Sigmoid colon (tissue), 7 donors: ENCODE measurements around the gene SEC11C. TPM values are rescaled to one million over a fixed set of nuclear protein-coding genes. Genes with fewer than 3 reads are reported as not detected.

Source experiments
- DNase-seq: peaks from one replicate; pipeline ENCODE4 v3.0.0-alpha.2; 2019
- H3K27ac ChIP-seq, 4 donors: fragments of 200-600 bp; sonication (generic); one replicate each; pipeline ENCODE4 v1.5.1; 2016 to 2019; ENCODE audit warnings: mild to moderate bottlenecking in 1 of 4
- H3K27me3 ChIP-seq, 3 donors: fragments of 200-600 bp; sonication (generic); one replicate each; pipeline ENCODE4 v1.5.1; 2019; ENCODE audit warnings: mild to moderate bottlenecking in 1 of 3
- H3K36me3 ChIP-seq, 4 donors: fragments of 200-600 bp; sonication (generic); one replicate each; pipeline ENCODE4 v1.5.1; 2016 to 2019
- H3K4me1 ChIP-seq, 4 donors: fragments of 200-600 bp; sonication (generic); one replicate each; pipeline ENCODE4 v1.5.1; 2017 to 2019
- H3K4me3 ChIP-seq, 4 donors: fragments of 200-600 bp; sonication (generic); one replicate each; pipeline ENCODE4 v1.5.1; 2017 to 2019; ENCODE audit warnings: mild to moderate bottlenecking in 2 of 4, moderate library complexity in 1 of 4
- H3K9me3 ChIP-seq, 4 donors: fragments of 200-600 bp in 3 of 4; sonication (generic) in 3 of 4; one replicate each; pipeline versions ENCODE4 v1.5.1 to v1.6.1; 2013 to 2019
- EP300 ChIP-seq, 4 donors: sonication (generic); formaldehyde crosslinking; IDR thresholded peaks; one replicate each; pipeline ENCODE4 v1.6.1; 2017; ENCODE audit warnings: antibody characterized with exemption in 4 of 4
- POLR2A ChIP-seq, 2 donors: fragments of 450-650 bp; IDR thresholded peaks; one replicate each; pipeline ENCODE4 v1.6.1; 2016; ENCODE audit warnings: antibody characterized with exemption in 2 of 2, mild to moderate bottlenecking in 2 of 2, moderate library complexity in 2 of 2
- POLR2AphosphoS5 ChIP-seq, 4 donors: sonication (generic); formaldehyde crosslinking; IDR thresholded peaks; one replicate each; pipeline ENCODE4 v1.6.1; 2017; ENCODE audit warnings: antibody characterized with exemption in 4 of 4
- WGBS, 2 donors: extraction: QIAGEN DNeasy Blood & Tissue Kit; methylation state at CpG; one replicate each; pipeline ENCODE4 v1.1.7; 2013; 5-methylcytosine and 5-hydroxymethylcytosine counted together
- intact Hi-C: fragments of 100-400 bp; cut with DNase I; formaldehyde crosslinking; loops from one replicate; pipeline ENCODE4 v1.15.1; 2023
- polyA plus RNA-seq, 3 donors: library from polyadenylated mRNA; stranded (reverse); fragments of 200-250 nt; gene quantifications; one replicate each; pipeline ENCODE4 v1.2.3, GENCODE V29; 2013
- total RNA-seq, 4 donors: library from RNA; depleted of rRNA; stranded (reverse); fragments of >200 nt; gene quantifications; one replicate each; pipeline ENCODE4 v1.1.0, GENCODE V29; 2016
- TF ChIP-seq, protein P1 (sequence below), 4 experiments: fragments of 450-650 bp in 3 of 4; fragments of 200-600 bp in 1 of 4; IDR thresholded peaks; one replicate each; pipeline ENCODE4 v1.5.1; 2016 to 2019; ENCODE audit warnings: antibody characterized with exemption in 4 of 4, mild to moderate bottlenecking in 3 of 4, moderate library complexity in 2 of 4
- donor health status: healthy with polysubstance abuse.
- donor health status: Bipolar disorder and iron deficiency.
- donor health status: healthy.

The SEC11C gene
- total and polyA plus RNA-seq, 7 donors: 9.4 to 95.0 (median 39.5) TPM

DNA sequence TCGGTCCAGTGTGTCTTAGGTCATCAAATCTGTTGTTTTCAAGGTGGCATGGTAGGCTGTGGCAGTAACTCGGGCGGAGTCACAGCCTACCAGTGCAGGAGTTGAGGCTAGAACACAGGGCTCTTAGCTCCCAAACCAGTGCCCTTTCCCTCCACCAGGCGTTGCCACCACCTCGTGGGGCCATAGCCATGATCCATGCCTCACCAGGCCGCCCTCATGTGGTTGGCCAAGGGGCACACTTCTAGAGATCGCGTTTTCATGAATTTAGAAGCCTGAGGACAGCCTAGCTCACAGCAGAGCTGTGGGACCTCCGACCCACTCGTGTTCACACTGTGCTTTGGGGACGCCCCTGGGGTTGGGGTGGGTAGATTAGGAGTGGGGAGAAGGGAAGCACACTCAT, 10.6 kb downstream of the SEC11C start:
- Histone ChIP-seq H3K4me1 (no peaks in the 10 kb centered on the region), H3K4me3 (no peak overlapping the region), H3K36me3 (peaks cover 0 to 42% (median 5%) of the 10 kb centered on the region in 4 donors), H3K9me3 (no peaks in the 10 kb centered on the region), H3K27me3 (no peaks in the 10 kb centered on the region), H3K27ac (no peak overlapping the region)
- intact Hi-C loops: no loop called here
- no peak for DNase-seq
- no peak for TF ChIP-seq EP300 (IDR thresholded peaks at IDR 0.05)
- TF ChIP-seq POLR2AphosphoS5 (IDR thresholded peaks at IDR 0.05): no peak
- TF ChIP-seq POLR2A (IDR thresholded peaks at IDR 0.05): no peak
- TF ChIP-seq, protein P1, sequence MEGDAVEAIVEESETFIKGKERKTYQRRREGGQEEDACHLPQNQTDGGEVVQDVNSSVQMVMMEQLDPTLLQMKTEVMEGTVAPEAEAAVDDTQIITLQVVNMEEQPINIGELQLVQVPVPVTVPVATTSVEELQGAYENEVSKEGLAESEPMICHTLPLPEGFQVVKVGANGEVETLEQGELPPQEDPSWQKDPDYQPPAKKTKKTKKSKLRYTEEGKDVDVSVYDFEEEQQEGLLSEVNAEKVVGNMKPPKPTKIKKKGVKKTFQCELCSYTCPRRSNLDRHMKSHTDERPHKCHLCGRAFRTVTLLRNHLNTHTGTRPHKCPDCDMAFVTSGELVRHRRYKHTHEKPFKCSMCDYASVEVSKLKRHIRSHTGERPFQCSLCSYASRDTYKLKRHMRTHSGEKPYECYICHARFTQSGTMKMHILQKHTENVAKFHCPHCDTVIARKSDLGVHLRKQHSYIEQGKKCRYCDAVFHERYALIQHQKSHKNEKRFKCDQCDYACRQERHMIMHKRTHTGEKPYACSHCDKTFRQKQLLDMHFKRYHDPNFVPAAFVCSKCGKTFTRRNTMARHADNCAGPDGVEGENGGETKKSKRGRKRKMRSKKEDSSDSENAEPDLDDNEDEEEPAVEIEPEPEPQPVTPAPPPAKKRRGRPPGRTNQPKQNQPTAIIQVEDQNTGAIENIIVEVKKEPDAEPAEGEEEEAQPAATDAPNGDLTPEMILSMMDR (IDR thresholded peaks at IDR 0.05): no peak
- 94 to 95% methylated on average over 11 of the region's 11 CpGs for WGBS, 2 donors

DNA sequence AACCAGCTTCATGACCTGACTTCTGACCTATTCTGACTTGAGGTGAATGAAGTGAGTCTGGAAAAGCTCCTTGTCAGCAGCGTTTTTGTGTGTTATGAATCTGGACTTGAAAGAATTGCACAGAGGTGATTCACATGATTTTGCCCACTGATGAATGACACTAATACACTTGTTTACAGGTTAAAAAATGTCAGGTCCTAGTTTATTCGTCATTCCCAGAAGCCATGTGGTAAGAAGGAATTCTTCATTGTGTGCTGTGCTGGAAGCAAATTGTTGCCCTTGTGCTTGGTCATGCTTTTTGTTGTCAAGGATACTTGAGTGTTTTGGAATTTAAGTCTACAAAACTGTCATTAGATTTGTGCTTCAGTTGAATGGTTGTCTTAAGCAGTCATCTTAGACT, 15.5 kb downstream of the SEC11C start:
- intact Hi-C loops: no loop called here
- WGBS, 2 donors: 86 to 88% methylated on average over 2 of the region's 2 CpGs
- Histone ChIP-seq H3K36me3 (peaks cover 0 to 69% (median 7%) of the 10 kb centered on the region in 4 donors), H3K27me3 (no peaks in the 10 kb centered on the region), H3K27ac (no peak overlapping the region), H3K4me1 (no peaks in the 10 kb centered on the region), H3K9me3 (no peaks in the 10 kb centered on the region), H3K4me3 (no peak overlapping the region)
- TF ChIP-seq, protein P1 (IDR thresholded peaks at IDR 0.05): no peak
- no peak for DNase-seq

DNA sequence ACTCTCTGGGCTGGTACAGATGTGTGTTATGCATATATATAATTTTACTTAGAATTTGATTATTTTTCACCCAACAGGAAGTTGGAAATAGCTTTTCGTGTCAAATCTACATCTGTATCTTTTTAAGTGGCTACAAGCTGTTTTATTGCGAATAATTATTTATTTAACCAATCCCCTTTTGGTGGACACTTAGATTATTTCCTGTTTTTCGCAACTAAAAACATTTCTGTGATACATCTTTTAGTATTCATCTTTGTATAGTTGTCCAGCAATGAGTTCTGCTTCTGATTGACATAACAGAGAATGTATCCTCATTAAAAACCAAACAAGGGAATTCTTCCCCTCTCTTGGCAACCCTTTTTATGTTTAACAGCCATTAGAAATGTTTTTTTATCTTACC, 16.6 kb downstream of the SEC11C start:
- DNase-seq: no peak
- Histone ChIP-seq H3K36me3 (peaks cover 0 to 59% (median 7%) of the 10 kb centered on the region in 4 donors), H3K4me3 (no peak overlapping the region), H3K4me1 (no peaks in the 10 kb centered on the region), H3K27me3 (no peaks in the 10 kb centered on the region), H3K9me3 (no peaks in the 10 kb centered on the region), H3K27ac (no peak overlapping the region)
- intact Hi-C loops: no loop called here
- TF ChIP-seq POLR2A (IDR thresholded peaks at IDR 0.05) (no peak), EP300 (IDR thresholded peaks at IDR 0.05) (no peak), POLR2AphosphoS5 (IDR thresholded peaks at IDR 0.05) (no peak)
- TF ChIP-seq, protein P1 (IDR thresholded peaks at IDR 0.05): no peak
- WGBS, 2 donors: 94% methylated on average over 3 of the region's 3 CpGs

DNA sequence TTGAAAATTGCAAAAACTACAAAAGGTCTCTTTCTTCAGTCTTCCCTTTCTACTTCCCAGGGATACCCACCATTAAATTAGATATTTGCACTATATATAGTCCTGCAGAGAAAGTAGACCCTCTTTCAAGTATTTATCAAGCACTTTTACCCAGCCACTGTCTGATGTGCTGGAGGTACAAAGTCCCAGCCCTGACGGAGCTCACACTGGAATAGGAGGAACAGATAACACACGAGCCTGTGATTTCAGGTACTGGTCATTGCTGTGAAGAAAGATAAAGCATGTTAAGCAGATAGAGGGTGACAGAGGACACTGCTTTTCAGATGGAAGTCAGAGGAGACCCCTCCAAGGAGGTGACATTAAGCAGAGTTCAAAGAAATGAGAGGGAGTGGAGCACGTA, 19.6 kb downstream of the SEC11C start:
- H3K27ac ChIP-seq: no peak overlapping the region
- WGBS, 2 donors: 68 to 82% methylated on average over 3 of the region's 3 CpGs
- intact Hi-C loops: no loop called here
- H3K9me3 ChIP-seq: no peaks in the 10 kb centered on the region
- H3K27me3 ChIP-seq: no peaks in the 10 kb centered on the region
- DNase-seq: no peak
- TF ChIP-seq, protein P1 (IDR thresholded peaks at IDR 0.05): no peak
- TF ChIP-seq EP300 (IDR thresholded peaks at IDR 0.05): no peak
- TF ChIP-seq POLR2AphosphoS5 (IDR thresholded peaks at IDR 0.05): no peak
- H3K36me3 ChIP-seq: peaks cover 0 to 39% (median 2%) of the 10 kb centered on the region in 4 donors
- no peaks in the 10 kb centered on the region for H3K4me1 ChIP-seq
- H3K4me3 ChIP-seq: no peak overlapping the region

DNA sequence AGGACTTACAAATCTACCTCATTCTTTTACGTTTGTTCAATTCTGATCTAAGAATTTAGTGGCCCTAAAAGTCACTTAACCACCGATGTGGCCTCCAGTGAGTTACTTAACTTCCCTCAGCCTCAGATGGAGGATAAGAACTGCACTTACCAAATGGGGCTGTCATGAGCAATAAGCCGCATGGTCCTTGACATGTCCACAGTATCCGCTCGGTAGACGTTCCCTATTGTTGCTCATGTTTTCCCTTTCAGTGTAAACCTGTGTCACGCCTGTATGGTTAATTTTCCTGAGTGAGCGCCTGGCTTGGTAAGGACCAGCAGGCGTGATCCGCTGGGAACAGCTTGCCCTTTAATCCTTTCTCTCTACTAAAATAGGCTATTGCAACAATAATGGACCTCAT, 20.3 kb downstream of the SEC11C start:
- no peaks in the 10 kb centered on the region for H3K9me3 ChIP-seq
- no peaks in the 10 kb centered on the region for H3K4me1 ChIP-seq
- intact Hi-C loops: no loop called here
- H3K36me3 ChIP-seq: peaks cover 0 to 32% (median 2%) of the 10 kb centered on the region in 4 donors
- TF ChIP-seq POLR2AphosphoS5 (IDR thresholded peaks at IDR 0.05) (no peak), POLR2A (IDR thresholded peaks at IDR 0.05) (no peak)
- no peak overlapping the region for H3K27ac ChIP-seq
- H3K27me3 ChIP-seq: no peaks in the 10 kb centered on the region
- H3K4me3 ChIP-seq: no peak overlapping the region
- no peak for DNase-seq
- 84 to 86% methylated on average over 10 of the region's 10 CpGs for WGBS, 2 donors
